HG02884 (cell line): ENCODE measurements around the gene RIC3.
"Not testable (repeated sequence)": the region's sequence is repeated elsewhere in the genome, so short reads cannot be mapped to it uniquely, and the experiment has no call there.

Source experiments
- ATAC-seq: cut with Tn5 transposase; IDR thresholded peaks from one replicate; pipeline ENCODE4 v1.9.1; 2021; ENCODE audit warnings: mild to moderate bottlenecking, moderate library complexity; ENCODE audit not compliant: unreplicated experiment

Gene RIC3

GRCh38 chr11:8192016-8192895 lies 23.4 kb upstream of the RIC3 start:
- ATAC-seq: no peak

DNA sequence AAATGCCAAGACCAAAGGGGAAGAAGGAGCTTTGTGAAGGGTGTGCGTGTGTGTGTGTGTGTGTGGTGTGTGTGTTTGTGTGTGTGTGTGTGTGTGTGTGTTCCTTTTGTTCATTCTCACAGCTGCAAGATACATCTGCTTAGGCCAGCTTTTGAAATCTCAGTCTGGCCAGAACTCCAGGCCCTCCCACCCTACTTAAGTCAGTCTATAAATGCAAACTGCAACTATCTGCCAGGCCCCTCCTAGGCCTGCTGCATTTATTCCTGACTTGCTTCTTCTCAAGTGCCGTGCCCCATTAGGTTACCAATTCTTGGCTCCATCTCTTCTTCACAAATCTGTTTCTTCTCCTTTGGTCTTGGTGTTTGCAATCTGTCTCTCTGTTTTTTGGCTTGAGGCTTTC lies 21.6 kb upstream of the RIC3 start:
- no peak for ATAC-seq

GRCh38 chr11:8186429-8186828 lies 17.6 kb upstream of the RIC3 start:
- no peak for ATAC-seq

GRCh38 chr11:8183111-8183510 lies 14.3 kb upstream of the RIC3 start:
- ATAC-seq: no peak

DNA sequence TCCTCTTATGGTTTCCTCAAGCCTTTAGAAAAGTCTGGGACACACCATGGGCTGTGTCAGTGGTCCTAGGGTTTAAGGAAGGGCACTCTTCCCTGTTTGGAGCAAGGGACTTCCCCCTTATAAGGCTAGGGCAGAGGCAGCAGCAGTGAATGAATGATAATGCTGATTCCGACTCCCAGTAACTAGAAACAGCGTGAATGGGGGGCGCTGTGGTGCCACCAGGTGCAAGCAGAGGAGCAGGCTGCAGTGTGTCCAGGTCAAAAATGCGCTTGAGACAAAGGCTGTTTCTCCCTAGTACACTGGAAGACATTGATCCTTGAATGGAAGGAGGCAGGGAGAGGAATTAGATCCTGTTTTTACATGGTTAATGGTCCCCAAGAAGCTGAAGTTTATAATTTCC lies 11.6 kb upstream of the RIC3 start:
- no peak for ATAC-seq

- ATAC-seq: no peak
Observed at GRCh38 chr11:8178297-8178696, 9.5 kb upstream of the RIC3 start.

DNA sequence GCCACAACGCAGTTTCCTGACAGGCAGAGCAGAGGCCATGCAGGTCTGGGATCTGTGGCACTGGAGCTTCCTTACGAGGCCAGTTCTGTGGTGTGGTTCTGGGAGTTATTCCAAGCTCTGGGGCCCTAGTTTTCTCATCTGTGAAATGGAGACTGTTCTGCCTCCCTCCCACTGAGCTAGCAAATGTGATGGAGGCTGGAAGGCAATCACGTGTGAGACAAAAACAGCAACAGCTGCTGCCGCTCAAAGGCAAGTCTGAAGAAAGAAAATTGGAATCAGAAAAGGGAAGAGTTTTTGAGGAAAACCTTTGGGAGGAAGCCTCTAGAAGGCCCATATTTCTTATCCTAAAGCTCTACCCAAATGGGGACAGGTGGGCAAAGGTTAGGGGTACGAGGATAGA lies 8.3 kb upstream of the RIC3 start:
- ATAC-seq: no peak

DNA sequence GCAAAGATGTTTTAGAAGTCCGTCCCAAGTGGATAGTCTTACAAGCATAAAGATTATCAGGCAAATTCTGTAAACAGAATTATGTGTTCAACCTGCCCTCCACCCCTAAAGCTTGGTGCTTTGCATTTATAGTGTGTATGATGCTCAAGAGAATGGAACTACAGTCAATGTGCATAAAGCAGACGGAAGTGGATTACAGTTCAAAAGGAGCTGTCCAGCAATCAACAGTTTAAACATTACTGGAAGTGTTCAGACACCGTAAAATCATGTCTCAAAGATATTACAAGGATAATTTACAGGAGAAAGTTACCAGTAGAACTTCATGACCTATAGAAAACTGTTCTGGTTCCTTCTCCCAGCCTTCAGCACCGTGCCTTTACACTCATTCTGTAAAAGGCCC lies 1.0 kb downstream of the RIC3 start:
- no peak for ATAC-seq

DNA sequence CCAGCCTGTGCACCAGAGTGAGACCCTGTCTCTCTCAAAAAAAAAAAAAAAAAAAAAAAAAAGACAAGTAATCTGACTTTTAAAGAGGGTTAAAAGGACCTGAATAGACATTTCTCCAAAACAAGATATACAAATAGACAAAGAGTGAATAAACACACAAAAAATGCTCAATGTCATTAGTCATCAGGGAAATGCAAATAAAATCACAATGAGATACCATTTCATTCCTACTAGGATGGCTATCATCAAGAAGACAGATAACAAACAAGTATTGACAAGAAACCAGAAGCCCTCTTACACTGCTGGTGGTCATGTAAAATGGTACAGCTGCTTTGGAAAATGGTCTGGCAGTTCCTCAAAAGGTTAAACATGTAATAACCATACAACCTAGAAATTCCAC lies 4.1 kb downstream of the RIC3 start:
- no peak for ATAC-seq

DNA sequence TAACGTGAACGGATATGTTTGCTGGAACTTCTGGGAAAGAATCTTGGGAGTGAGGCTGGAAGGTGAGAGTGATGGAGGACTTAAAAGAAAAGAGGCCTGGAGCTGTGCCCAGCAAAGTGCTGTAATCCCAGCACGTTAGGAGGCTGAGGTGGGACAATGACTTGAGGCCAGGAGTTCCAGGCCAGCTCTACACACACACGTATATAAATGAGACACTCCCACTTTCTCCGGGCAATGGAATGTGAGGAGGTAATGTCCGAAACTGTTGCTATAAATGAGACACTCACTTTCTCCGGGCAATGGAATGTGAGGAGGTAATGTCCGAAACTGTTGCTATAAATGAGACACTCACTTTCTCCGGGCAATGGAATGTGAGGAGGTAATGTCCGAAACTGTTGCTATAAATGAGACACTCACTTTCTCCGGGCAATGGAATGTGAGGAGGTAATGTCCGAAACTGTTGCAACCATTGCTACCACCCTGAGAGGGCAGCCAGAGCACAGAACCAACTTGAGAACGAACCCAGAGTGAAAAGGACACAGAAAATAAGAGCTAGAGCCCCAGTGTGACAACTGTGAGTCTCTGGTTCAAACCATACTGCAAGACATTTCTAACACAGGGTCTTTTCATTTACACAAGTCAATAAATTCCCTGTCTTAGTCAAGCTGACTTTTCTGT lies 7.1 kb downstream of the RIC3 start:
- ATAC-seq: not testable (repeated sequence)

- ATAC-seq: no peak
Observed at GRCh38 chr11:8156877-8157276, 11.9 kb downstream of the RIC3 start.

DNA sequence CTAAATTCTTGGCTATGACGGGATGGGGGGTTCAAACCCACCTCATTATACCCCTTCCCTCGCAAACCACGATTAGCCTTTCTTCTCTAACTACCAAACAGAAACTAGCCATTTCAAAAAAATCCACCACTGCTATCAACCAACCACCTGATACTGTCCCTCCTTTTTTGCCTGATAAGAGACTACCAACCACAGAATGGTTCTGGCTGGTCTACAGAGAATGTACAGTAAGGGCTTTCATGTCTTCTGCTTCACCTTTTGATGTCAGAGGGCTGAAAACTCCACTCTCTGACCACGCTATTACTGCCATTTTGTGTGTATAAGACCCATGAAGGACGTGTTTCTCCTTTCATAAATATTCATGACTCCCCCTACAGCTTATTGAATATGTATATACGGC lies 19.1 kb downstream of the RIC3 start:
- ATAC-seq: no peak

- no peak for ATAC-seq
Observed at GRCh38 chr11:8138526-8138925, 30.3 kb downstream of the RIC3 start.

DNA sequence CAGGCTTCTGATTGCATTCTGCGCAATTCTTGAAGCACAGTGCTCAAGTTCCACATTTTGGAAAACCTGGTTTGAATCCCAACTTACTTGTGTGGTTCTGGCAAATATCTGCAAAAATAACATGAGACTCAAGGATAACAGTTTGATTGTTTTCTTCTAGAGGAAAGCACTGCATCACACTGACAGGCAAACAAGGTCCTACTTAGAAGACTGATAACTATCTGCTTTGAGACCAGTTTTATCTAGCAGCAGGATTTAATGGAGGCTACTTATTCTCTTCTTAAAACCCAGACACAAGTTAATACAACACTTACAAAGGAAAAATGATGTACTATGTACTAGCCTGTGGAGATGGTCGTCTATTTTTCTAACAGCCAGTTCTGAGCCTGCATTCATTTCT lies 41.4 kb downstream of the RIC3 start:
- ATAC-seq: no peak

GRCh38 chr11:8126649-8127289 lies 42.1 kb downstream of the RIC3 start:
- ATAC-seq: no peak

- no peak for ATAC-seq
Observed at GRCh38 chr11:8122173-8122764, 46.6 kb downstream of the RIC3 start.

- no peak for ATAC-seq
Observed at GRCh38 chr11:8111636-8112035, 57.2 kb downstream of the RIC3 start.

GRCh38 chr11:8110396-8110795 lies 58.4 kb downstream of the RIC3 start:
- no peak for ATAC-seq

DNA sequence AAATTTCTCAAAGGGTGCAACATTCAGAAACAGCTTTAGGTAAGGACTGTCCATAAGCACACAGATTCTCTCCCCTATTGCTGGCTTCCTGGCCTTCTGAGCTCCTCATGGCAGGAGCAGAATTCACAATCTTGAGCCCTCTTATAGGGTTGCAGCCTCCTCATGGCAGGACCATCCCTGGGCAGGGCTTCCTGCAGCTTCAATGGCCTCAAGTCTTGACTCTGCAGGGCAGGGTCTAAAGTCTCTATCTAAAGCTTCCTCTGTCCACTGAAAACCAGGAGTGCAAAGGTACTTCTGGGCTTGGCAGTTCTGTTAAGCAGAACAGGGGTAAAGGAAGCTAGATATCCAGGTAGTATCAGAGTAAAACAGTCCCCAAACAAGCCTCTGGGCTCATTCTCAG lies 59.1 kb downstream of the RIC3 start:
- ATAC-seq: no peak

GRCh38 chr11:8108421-8108820 lies 60.4 kb downstream of the RIC3 start:
- ATAC-seq: no peak

- no peak for ATAC-seq
Observed at GRCh38 chr11:8107642-8108041, 61.2 kb downstream of the RIC3 start.

- no peak for ATAC-seq
Observed at GRCh38 chr11:8106679-8107078, 62.1 kb downstream of the RIC3 start.
